ENCODE data around the gene NTN5. TPM values are rescaled to one million over a fixed set of nuclear protein-coding genes. Genes with fewer than 3 reads are reported as not detected.

NTN5 gene
- total and polyA plus RNA-seq, 9 of the 15 experiments (the other 6 are each of a cell fraction or from before 2014, with no cell fraction given): not detected

DNA sequence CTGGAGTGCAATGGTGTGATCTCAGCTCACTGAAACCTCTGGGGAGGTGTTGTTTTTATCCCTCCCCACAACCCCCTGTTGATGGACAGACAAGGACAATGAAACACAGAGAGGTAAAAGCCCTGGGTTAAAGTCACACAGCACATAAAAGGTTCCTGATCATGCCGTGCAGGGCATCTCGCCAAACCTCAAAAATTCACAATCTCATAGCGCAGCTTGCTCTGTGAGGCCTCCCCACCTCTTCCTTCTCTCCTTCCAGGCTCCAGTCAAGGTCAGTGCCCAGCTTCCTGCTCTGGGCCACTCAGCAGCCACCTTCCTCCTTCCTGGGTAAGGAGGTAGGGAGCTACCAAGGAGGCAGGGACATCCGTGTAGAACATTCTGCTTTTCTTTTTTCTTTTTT is 25.2 kb upstream of the NTN5 start (continued):
- TF ChIP-seq SP1 (CRISPR knock-in tag; IDR thresholded peaks at IDR 0.05) (0 out of 2 replicates have a peak, but pooled peaks have one; percentile 34), SMARCA4 (IDR thresholded peaks at IDR 0.05) (peak; percentile 75), SMARCB1 (IDR thresholded peaks at IDR 0.05; ENCODE audit: insufficient read length, low read depth) (no peak), ZNF444 (CRISPR knock-in tag; IDR thresholded peaks at IDR 0.05) (no peak), ESRRA (IDR thresholded peaks at IDR 0.05; ENCODE audit: borderline replicate concordance, low read depth) (peak; percentile 98), JUN (IDR thresholded peaks at IDR 0.05; ENCODE audit: borderline replicate concordance, low read depth, low read length) (no peak), JUN (CRISPR knock-in tag; IDR thresholded peaks at IDR 0.05; ENCODE audit: borderline replicate concordance) (no peak), FOSL1 (tag; conservative IDR thresholded peaks at IDR 0.05) (no peak), KAT7 (CRISPR knock-in tag; IDR thresholded peaks at IDR 0.05; ENCODE audit: borderline replicate concordance) (no peak), NCOA4 (IDR thresholded peaks at IDR 0.05; ENCODE audit: partially characterized antibody) (no peak), LEF1 (IDR thresholded peaks at IDR 0.05) (0 out of 2 replicates have a peak, but pooled peaks have one; percentile 30), TEAD4 (IDR thresholded peaks at IDR 0.05; ENCODE audit: low read length) (peak; percentile 87), TEAD4 (CRISPR knock-in tag; IDR thresholded peaks at IDR 0.05; ENCODE audit: borderline replicate concordance) (no peak), ASH1L (IDR thresholded peaks at IDR 0.05; ENCODE audit: borderline replicate concordance, low read depth, partially characterized antibody) (peak; percentile 22), DPF2 (IDR thresholded peaks at IDR 0.05) (peak; percentile 74), TAF1 (IDR thresholded peaks at IDR 0.05; ENCODE audit: control insufficient read depth, extremely low read depth, insufficient read depth, low read length, severe bottlenecking) (peak; percentile 22), BCOR (IDR thresholded peaks at IDR 0.05) (peak; percentile 90), RBM15 (IDR thresholded peaks at IDR 0.05; ENCODE audit: insufficient read depth, low read length) (no peak), NR1H2 (CRISPR knock-in tag; IDR thresholded peaks at IDR 0.05) (no peak), SPI1 (IDR thresholded peaks at IDR 0.05; ENCODE audit: borderline replicate concordance, low read depth, low read length) (no peak), CTBP1 (IDR thresholded peaks at IDR 0.05; ENCODE audit: borderline replicate concordance) (no peak; the same call in 1 of the 2 replicates), RCOR1 (IDR thresholded peaks at IDR 0.05; ENCODE audit: borderline replicate concordance in 1 of 2, low read depth in 2 of 2, low read length in 2 of 2) (peak in 1 of 2 experiments; percentile 79; a peak in 2 of 4 replicates), JUNB (CRISPR knock-in tag; conservative IDR thresholded peaks at IDR 0.05) (no peak), BCLAF1 (IDR thresholded peaks at IDR 0.05; ENCODE audit: borderline replicate concordance in 1 of 2, control insufficient read depth in 1 of 2, low read depth in 2 of 2, low read length in 1 of 2) (no peak), MBD2 (IDR thresholded peaks at IDR 0.05; ENCODE audit: borderline replicate concordance, low read depth) (0 out of 2 replicates have a peak, but pooled peaks have one; percentile 24), POLR2H (tag; IDR thresholded peaks at IDR 0.05; ENCODE audit: low read depth) (no peak)
- TF ChIP-seq, protein P1, sequence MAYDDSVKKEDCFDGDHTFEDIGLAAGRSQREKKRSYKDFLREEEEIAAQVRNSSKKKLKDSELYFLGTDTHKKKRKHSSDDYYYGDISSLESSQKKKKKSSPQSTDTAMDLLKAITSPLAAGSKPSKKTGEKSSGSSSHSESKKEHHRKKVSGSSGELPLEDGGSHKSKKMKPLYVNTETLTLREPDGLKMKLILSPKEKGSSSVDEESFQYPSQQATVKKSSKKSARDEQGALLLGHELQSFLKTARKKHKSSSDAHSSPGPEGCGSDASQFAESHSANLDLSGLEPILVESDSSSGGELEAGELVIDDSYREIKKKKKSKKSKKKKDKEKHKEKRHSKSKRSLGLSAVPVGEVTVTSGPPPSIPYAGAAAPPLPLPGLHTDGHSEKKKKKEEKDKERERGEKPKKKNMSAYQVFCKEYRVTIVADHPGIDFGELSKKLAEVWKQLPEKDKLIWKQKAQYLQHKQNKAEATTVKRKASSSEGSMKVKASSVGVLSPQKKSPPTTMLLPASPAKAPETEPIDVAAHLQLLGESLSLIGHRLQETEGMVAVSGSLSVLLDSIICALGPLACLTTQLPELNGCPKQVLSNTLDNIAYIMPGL (CRISPR knock-in tag; IDR thresholded peaks at IDR 0.05): no peak
